Measurements from ENCODE around the gene TMEM121B.

TMEM121B gene

DNA sequence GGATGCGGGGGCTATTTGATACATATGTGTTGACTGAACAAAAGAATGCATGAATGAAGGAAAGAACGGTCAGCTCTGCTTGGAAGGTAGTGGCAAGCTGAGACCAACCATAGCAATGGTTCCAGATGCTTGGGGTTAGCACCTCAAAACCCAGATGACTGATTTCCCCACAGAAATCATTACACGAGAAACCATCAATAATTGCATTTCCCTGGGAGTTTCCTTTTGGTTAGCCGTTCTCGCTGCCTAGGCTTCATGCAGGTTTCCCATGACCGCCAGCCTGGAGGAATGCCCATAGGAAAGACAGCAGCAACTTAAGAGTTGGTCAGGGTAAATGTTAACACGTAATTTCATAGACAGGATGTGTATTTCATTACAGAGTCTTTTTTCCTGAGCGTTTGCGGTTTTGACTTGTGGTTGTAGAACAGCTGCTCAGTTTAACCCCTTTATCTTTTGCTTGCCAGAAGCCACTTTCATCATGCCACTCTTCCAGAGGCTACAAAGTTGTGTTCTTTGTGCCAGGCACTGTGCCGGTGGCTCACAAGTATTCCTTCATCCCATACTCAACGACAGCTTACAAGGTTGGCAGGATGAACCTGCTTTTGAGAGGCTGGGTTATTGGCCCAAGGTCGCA lies 33.5 kb downstream of the TMEM121B start:
- peak; percentile 92 for DNase-seq

DNA sequence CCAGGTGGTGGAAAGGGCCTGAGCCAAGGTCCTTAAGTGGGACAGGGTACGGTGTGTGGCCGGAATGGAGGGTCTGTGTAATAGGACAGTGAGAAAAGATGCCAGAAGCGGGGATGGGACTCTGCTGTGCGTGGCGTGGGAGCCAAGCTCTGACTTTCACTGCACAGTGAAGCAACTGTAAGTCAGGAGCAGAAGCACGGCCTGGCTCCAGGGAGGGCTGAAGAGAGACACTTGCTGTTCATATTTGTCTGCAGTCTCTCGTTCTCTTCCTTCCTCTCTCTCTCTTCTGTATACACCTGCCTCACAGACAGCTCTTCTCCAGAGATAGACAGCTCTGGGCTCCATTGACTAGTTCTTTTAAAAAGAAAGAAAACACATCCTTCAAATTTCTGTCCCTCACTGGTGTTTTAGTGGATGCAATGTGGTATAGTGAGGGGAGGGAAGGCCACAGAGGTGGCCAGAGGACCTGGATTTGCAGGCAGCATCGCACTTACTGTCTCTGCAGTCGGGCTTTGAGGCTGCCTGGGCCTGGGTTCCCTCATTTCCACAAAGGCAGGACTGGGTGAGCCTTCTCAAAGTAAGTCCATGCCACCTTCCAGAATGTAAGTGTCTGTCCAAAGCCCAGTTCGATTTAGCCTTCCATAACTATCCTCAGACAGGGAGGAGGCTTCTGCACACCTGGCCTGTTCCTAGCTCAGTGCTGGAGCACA lies 34.2 kb downstream of the TMEM121B start:
- no peak for DNase-seq

- peak; percentile 58 for DNase-seq
These were observed 34.9 kb downstream of the TMEM121B start for GRCh38 chr22:17086296-17086695.

- peak; percentile 37 for DNase-seq
These were observed 35.6 kb downstream of the TMEM121B start for GRCh38 chr22:17085277-17086181.

DNA sequence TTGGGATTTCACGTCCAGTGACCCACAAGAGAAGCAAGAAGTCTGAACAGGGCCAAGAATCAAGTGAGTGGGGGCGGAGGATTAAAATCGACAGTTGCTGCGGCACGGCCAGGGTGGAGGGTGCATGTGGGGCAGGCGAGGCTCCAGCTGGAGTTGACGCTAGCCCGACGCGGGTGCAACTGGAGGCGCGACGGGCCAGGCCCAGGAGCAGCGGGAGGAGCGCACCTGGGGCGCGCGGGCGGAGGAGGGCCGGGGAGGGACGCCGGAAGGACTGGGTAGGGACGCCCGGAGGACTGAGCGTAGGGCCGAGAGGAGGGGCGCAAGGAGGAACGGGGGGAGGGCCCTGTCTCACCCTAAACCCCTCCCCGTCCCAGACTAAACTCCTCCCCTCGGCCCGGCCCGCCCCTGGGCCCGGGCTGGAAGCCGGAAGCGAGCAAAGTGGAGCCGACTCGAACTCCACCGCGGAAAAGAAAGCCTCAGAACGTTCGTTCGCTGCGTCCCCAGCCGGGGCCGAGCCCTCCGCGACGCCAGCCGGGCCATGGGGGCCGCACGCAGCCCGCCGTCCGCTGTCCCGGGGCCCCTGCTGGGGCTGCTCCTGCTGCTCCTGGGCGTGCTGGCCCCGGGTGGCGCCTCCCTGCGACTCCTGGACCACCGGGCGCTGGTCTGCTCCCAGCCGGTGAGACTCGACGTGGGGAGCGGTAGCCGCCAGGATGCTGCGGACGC lies 36.4 kb downstream of the TMEM121B start, which contains the start of gene IL17RA:
Gene IL17RA, plus strand, starts transcription at position 447 of the 723 bp plus-strand sequence. Its CDS starts 92 bp downstream, at position 539.
- peak; percentile 95 for DNase-seq

- DNase-seq = no peak
These were observed 37.2 kb downstream of the TMEM121B start for GRCh38 chr22:17083811-17084441.

- no peak for DNase-seq
These were observed 37.9 kb downstream of the TMEM121B start for GRCh38 chr22:17083255-17083654.

- peak; percentile 27 for DNase-seq
These were observed 41.6 kb downstream of the TMEM121B start for GRCh38 chr22:17079572-17079971.

- DNase-seq = no peak
These were observed 43.9 kb downstream of the TMEM121B start for GRCh38 chr22:17077255-17077654.

DNA sequence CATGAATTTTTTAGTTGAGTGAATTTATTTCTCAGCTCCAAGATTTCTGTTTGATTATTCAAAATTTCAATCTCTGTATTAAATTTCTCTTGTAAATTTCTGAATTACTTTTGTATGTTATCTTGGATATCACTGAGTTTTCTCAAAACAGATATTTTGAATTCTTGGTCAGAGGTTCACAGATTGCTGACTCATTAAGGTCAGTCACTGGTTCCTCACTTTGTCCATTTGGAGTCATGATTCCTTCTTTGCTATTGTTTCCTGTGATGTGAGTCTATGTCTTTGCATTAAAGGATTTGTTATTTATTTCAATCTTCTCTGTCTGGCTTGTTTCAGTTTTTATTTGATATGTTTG lies 46.5 kb downstream of the TMEM121B start:
- DNase-seq = no peak

DNA sequence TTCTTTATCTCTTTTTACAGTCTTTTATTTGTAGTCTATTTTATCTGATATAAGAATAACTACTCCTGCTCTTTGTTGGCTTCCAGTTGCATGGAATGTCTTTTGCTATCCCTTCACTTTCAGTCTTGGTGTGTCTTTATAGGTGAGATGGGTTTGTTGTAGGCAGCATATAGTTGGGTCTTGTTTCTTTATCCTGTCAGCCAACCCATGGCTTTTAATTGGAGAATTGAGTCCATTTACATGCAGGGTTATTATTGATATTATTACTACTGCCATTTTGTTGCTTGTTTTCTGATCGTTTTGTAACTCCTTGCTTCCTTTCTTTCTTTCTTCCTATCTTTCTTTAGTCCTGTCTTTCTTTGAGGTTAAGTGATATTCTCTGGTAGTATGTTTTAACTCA lies 48.3 kb downstream of the TMEM121B start:
- DNase-seq = no peak

All from hematopoietic multipotent progenitor cell treated with erythropoietin and hydrocortisone succinate and interleukin-3 and kit ligand, for 6 days (in vitro differentiated cells).